K562 (cell line): ENCODE measurements around the gene ZMYND8. TPM values are rescaled to one million over a fixed set of nuclear protein-coding genes. Genes with fewer than 3 reads are reported as not detected.
"Not testable (repeated sequence)": the region's sequence is repeated elsewhere in the genome, so short reads cannot be mapped to it uniquely, and the experiment has no call there.

Source experiments
- ATAC-seq: fragments of 200-7000 bp; cut with Tn5 transposase; 3 replicates; pipeline ENCODE4 v1.9.1; 2020; ENCODE audit warnings: moderate library complexity
- BruUV-seq: library from RNA; stranded (reverse); fragments of 400-500 nt; replicated peaks from 2 replicates; lab custom pipeline; 2021; lab: Mats Ljungman, UMichigan
- CTCF ChIA-PET: fragments of 300-600 bp; formaldehyde crosslinking; extraction: SDS; loops from one replicate; lab custom pipeline; 2021; ENCODE audit warnings: low intra/inter-chr PET ratio; lab: Yijun Ruan, JAX
- POLR2A ChIA-PET: fragments of 300-600, 350-650 bp; sonication (Branson Sonifier 250); formaldehyde crosslinking; extraction: SDS; loops from one replicate; lab custom pipeline; 2021; ENCODE audit warnings: antibody characterized with exemption, inconsistent platforms; lab: Yijun Ruan, JAX
- DNase-seq, 4 experiments: peaks; one replicate each; pipeline versions ENCODE4 v3.0.0 to v3.0.0-alpha.2; 2011 to 2018; ENCODE audit warnings: low spot score in 3 of 4, mixed read lengths in 3 of 4; ENCODE audit errors: extremely low read depth in 1 of 4
- FAIRE-seq: peaks from 2 replicates; lab custom pipeline; 2011; peaks lifted over from hg19 to GRCh38; lab: Jason Lieb, UNC
- H2AFZ ChIP-seq: 2 replicates; pipeline ENCODE4 v1.6.0; 2011; ENCODE audit warnings: low read depth, low read length, control low read depth, inconsistent platforms
- H3K27ac ChIP-seq: fragments of 200-600 bp; 3 replicates; pipeline ENCODE4 v1.8.0; 2011; ENCODE audit warnings: low read depth, mild to moderate bottlenecking, control low read depth, inconsistent platforms, low read length, moderate library complexity, mixed read lengths; ENCODE audit errors: extremely low read depth
- H3K27me3 ChIP-seq, 2 experiments: fragments of 300-600 bp in 1 of 2; 2 replicates in 1 of 2; 3 replicates in 1 of 2; pipeline versions ENCODE4 v1.6.0 to v1.8.0; 2011; ENCODE audit warnings: inconsistent platforms in 2 of 2, low read length in 2 of 2, mild to moderate bottlenecking in 1 of 2, mixed read lengths in 1 of 2, moderate library complexity in 1 of 2; ENCODE audit not compliant: control insufficient read depth in 2 of 2, insufficient read depth in 2 of 2
- H3K36me3 ChIP-seq: fragments of 300-600 bp; 3 replicates; pipeline ENCODE4 v1.8.0; 2011; ENCODE audit warnings: mild to moderate bottlenecking, low read length, inconsistent platforms; ENCODE audit not compliant: control insufficient read depth, insufficient read depth
- H3K4me1 ChIP-seq, 2 experiments: fragments of 200-600 bp in 1 of 2; replicated peaks in 1 of 2; 2 replicates in 1 of 2; 3 replicates in 1 of 2; pipeline versions ENCODE4 v1.5.1 to v1.8.0; 2011; ENCODE audit warnings: inconsistent platforms in 2 of 2, low read length in 2 of 2, mild to moderate bottlenecking in 1 of 2, mixed read lengths in 1 of 2, moderate library complexity in 1 of 2; ENCODE audit not compliant: control insufficient read depth in 2 of 2, insufficient read depth in 2 of 2
- H3K4me2 ChIP-seq: 2 replicates; pipeline ENCODE4 v1.6.1; 2011; ENCODE audit warnings: low read length, control low read depth, inconsistent platforms, mixed read lengths; ENCODE audit not compliant: insufficient read depth
- H3K4me3 ChIP-seq: fragments of 200-600 bp; sonication (generic), shearing (Covaris generic); 2 replicates; pipeline ENCODE4 v1.5.1; 2016; ENCODE audit warnings: control low read depth, inconsistent platforms
- H3K79me2 ChIP-seq: fragments of 200-600 bp; 3 replicates; pipeline ENCODE4 v1.8.0; 2011; ENCODE audit warnings: low read length, inconsistent platforms; ENCODE audit not compliant: control insufficient read depth, insufficient read depth
- H3K9ac ChIP-seq, 2 experiments: 2 replicates each; pipeline versions ENCODE4 v1.6.0 to v1.6.1; 2011; ENCODE audit warnings: low read depth in 2 of 2, low read length in 2 of 2, control low read depth in 1 of 2, inconsistent platforms in 1 of 2, mild to moderate bottlenecking in 1 of 2, mixed read lengths in 1 of 2; ENCODE audit not compliant: insufficient read depth in 1 of 2
- H3K9me1 ChIP-seq: one replicate; pipeline ENCODE4 v1.6.0; 2011; ENCODE audit warnings: inconsistent platforms, mild to moderate bottlenecking, low read length, moderate library complexity; ENCODE audit not compliant: control insufficient read depth, insufficient read depth
- H3K9me3 ChIP-seq: replicated peaks from 2 replicates; pipeline ENCODE4 v1.5.1; 2011; ENCODE audit warnings: low read depth, low read length, inconsistent platforms; ENCODE audit not compliant: control insufficient read depth, insufficient read depth
- H4K20me1 ChIP-seq: replicated peaks from 2 replicates; pipeline ENCODE4 v1.6.1; 2011; ENCODE audit warnings: low read length, inconsistent platforms, mixed read lengths; ENCODE audit not compliant: control insufficient read depth, insufficient read depth
- WGBS: fragments of 100-300 bp; shearing (Covaris generic); methylation state at CpG from one replicate; pipeline ENCODE4 v1.1.6; 2016; ENCODE audit warnings: low coverage, mixed read lengths; ENCODE audit not compliant: insufficient coverage; ENCODE audit errors: missing lambda C conversion rate; 5-methylcytosine and 5-hydroxymethylcytosine counted together
- in situ Hi-C: fragments of 300-500 bp; cut with MboI; formaldehyde crosslinking; loops from 4 replicates; pipeline ENCODE4 v1.15.0; 2018; ENCODE audit warnings: inconsistent platforms, mixed read lengths
- intact Hi-C: fragments of 100-400 bp; cut with micrococcal nuclease; formaldehyde crosslinking; loops from 2 replicates; pipeline ENCODE4 v1.14.2; 2022
- polyA plus RNA-seq, 8 experiments: library from polyadenylated mRNA; depleted of rRNA in 4 of 8; stranded (reverse) in 5 of 8; unstranded in 3 of 8; fragments of >200 nt; fragmentation: Nextera tagmentation in 2 of 8; fragmentation: Illumina TruSeq in 1 of 8; extraction: Ambion mirVana in 2 of 8; extraction: Trizol in 1 of 8; gene quantifications; 2 replicates each; pipeline versions ENCODE4 v1.2.1 to v1.2.3, GENCODE V29; 2011 to 2014; ENCODE audit warnings: inconsistent platforms in 1 of 8, missing spikeins in 1 of 8
- total RNA-seq, 7 experiments: library from RNA; depleted of rRNA in 6 of 7; stranded (reverse); fragments of >200 nt in 6 of 7; fragmentation: Illumina TruSeq in 2 of 7; extraction: Trizol in 2 of 7; gene quantifications; 2 replicates each; pipeline versions ENCODE4 v1.2.1 to v1.2.3, GENCODE V29; 2011 to 2021; ENCODE audit warnings: low replicate concordance in 1 of 7
- TF ChIP-seq, protein P1 (sequence below), 3 experiments: fragments of 200-800 bp in 1 of 3; fragments of 250-450 bp in 1 of 3; fragments of 450-650 bp in 1 of 3; sonication (Bioruptor Pico) in 1 of 3; sonication (Bioruptor generic) in 1 of 3; formaldehyde crosslinking in 1 of 3; IDR thresholded peaks; 2 replicates each; pipeline versions ENCODE4 v1.6.1 to v1.8.0; 2016 to 2022; ENCODE audit warnings: mild to moderate bottlenecking in 2 of 3, missing genetic modification characterization in 2 of 3, missing compliant biosample characterization in 1 of 3, moderate library complexity in 1 of 3

Gene ZMYND8
- total and polyA plus RNA-seq, 9 of the 15 experiments (the other 6 are each of a cell fraction or from before 2014, with no cell fraction given), result 31.8 to 148 (median 71.9) TPM

GRCh38 chr20:47288530-47288929, 68.0 kb downstream of the ZMYND8 start:
- H3K36me3 ChIP-seq, result peaks cover 96% of the 10 kb centered on the region
- intact Hi-C loops, H3K4me3 ChIP-seq, DNase-seq, ATAC-seq, FAIRE-seq, H4K20me1 ChIP-seq, H3K9me1 ChIP-seq, H3K4me1 ChIP-seq, H3K27ac ChIP-seq, H3K4me2 ChIP-seq, H3K9ac ChIP-seq, H3K9me3 ChIP-seq, H2AFZ ChIP-seq, CTCF ChIA-PET: not testable (repeated sequence)
- in situ Hi-C loops, result loop anchor here (10.0 kb wide), 1 partner anchor 316 kb away; no protein-coding TSS in a partner anchor
- WGBS, result 94% methylated on average over 8 of the region's 8 CpGs
- TF ChIP-seq, protein P1, sequence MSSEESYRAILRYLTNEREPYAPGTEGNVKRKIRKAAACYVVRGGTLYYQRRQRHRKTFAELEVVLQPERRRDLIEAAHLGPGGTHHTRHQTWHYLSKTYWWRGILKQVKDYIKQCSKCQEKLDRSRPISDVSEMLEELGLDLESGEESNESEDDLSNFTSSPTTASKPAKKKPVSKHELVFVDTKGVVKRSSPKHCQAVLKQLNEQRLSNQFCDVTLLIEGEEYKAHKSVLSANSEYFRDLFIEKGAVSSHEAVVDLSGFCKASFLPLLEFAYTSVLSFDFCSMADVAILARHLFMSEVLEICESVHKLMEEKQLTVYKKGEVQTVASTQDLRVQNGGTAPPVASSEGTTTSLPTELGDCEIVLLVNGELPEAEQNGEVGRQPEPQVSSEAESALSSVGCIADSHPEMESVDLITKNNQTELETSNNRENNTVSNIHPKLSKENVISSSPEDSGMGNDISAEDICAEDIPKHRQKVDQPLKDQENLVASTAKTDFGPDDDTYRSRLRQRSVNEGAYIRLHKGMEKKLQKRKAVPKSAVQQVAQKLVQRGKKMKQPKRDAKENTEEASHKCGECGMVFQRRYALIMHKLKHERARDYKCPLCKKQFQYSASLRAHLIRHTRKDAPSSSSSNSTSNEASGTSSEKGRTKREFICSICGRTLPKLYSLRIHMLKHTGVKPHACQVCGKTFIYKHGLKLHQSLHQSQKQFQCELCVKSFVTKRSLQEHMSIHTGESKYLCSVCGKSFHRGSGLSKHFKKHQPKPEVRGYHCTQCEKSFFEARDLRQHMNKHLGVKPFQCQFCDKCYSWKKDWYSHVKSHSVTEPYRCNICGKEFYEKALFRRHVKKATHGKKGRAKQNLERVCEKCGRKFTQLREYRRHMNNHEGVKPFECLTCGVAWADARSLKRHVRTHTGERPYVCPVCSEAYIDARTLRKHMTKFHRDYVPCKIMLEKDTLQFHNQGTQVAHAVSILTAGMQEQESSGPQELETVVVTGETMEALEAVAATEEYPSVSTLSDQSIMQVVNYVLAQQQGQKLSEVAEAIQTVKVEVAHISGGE (CRISPR knock-in tag; IDR thresholded peaks at IDR 0.05), result peak in 1 of 3 experiments; percentile 90; a peak in 2 of 6 replicates
- TF ChIP-seq, all 486 proteins: peak for 1; not testable (repeated sequence) for 485
- not testable (repeated sequence) for BruUV-seq, H3K27me3 ChIP-seq
- POLR2A ChIA-PET, result interaction anchor here (0.6 to 0.9 kb wide), 3 partner anchors 68 to 124 kb away, joined by 3 read pairs; partner anchors contain the start of gene ZMYND8
- H3K79me2 ChIP-seq, result peaks cover 81% of the 10 kb centered on the region
